Neural progenitor cell (in vitro differentiated cells): ENCODE measurements around the gene ZNF536.

Experiments used
- CTCF ChIP-seq: fragments of 200-600 bp; sonication (generic); IDR thresholded peaks from 2 replicates; pipeline ENCODE4 v1.5.1; 2017; ENCODE audit warnings: antibody characterized with exemption, mild to moderate bottlenecking
- EZH2phosphoT487 ChIP-seq: fragments of 200-600 bp; sonication (generic); IDR thresholded peaks from 2 replicates; pipeline ENCODE4 v1.6.1; 2017; ENCODE audit warnings: antibody characterized with exemption

- TF ChIP-seq CTCF, result no peak
- no peak for TF ChIP-seq EZH2phosphoT487
Measured at GRCh38 chr19:30567536-30568232, 195.5 kb downstream of the ZNF536 start.
